Body of pancreas (tissue), 4 donors: Measurements from ENCODE around the gene IGF1R. TPM values are rescaled to one million over a fixed set of nuclear protein-coding genes. Genes with fewer than 3 reads are reported as not detected.

Experiments
- ATAC-seq: fragments of 150-250 bp; one replicate; pipeline ENCODE4 v1.9.1; 2016
- DNase-seq, 4 donors: peaks; one replicate each; pipeline ENCODE4 v3.0.0-alpha.2; 2019
- H3K27ac ChIP-seq, 4 donors: fragments of 200-600 bp; sonication (generic); 1 replicate in 3 of 4; 2 replicates in 1 of 4; pipeline versions ENCODE4 v1.5.1 to v1.6.1; 2016 to 2019; ENCODE audit warnings: mild to moderate bottlenecking in 1 of 4, mixed read lengths in 1 of 4, moderate library complexity in 1 of 4
- H3K27me3 ChIP-seq, 2 donors: fragments of 200-600 bp; sonication (generic); one replicate each; pipeline ENCODE4 v1.6.0; 2016; ENCODE audit warnings: mild to moderate bottlenecking in 1 of 2
- H3K36me3 ChIP-seq, 2 donors: fragments of 200-600 bp; sonication (generic); replicated peaks in 1 of 2; 2 replicates each; pipeline ENCODE4 v1.5.1; 2016; ENCODE audit warnings: low read depth in 2 of 2; ENCODE audit not compliant: insufficient read depth in 1 of 2
- H3K4me1 ChIP-seq: fragments of 200-600 bp; sonication (generic); one replicate; pipeline ENCODE4 v1.6.0; 2016
- H3K4me3 ChIP-seq, 2 donors: fragments of 200-600 bp; sonication (generic); 1 replicate in 1 of 2; 2 replicates in 1 of 2; pipeline ENCODE4 v1.5.1; 2016 to 2019
- H3K9me3 ChIP-seq, 3 donors: fragments of 200-600 bp; sonication (generic); 1 replicate in 2 of 3; 2 replicates in 1 of 3; pipeline ENCODE4 v1.5.1; 2016
- POLR2A ChIP-seq, 3 donors: fragments of 450-650 bp; IDR thresholded peaks; one replicate each; pipeline ENCODE4 v1.6.1; 2016; ENCODE audit warnings: antibody characterized with exemption in 3 of 3, mild to moderate bottlenecking in 2 of 3
- WGBS, 2 donors: methylation state at CpG; one replicate each; pipeline ENCODE4 v1.1.5; 2017; 5-methylcytosine and 5-hydroxymethylcytosine counted together
- intact Hi-C: fragments of 100-400 bp; cut with DNase I; formaldehyde crosslinking; loops from one replicate; pipeline ENCODE4 v1.15.1; 2023
- total RNA-seq, 2 donors: library from RNA; depleted of rRNA; stranded (reverse); fragments of >200 nt; gene quantifications; one replicate each; pipeline ENCODE4 v1.1.0, GENCODE V29; 2016
- TF ChIP-seq, protein P1 (sequence below), 7 experiments: fragments of 450-650 bp in 4 of 7; fragments of 200-600 bp in 3 of 7; sonication (generic) in 3 of 7; IDR thresholded peaks; one replicate each; pipeline ENCODE4 v1.5.1; 2016 to 2019; ENCODE audit warnings: antibody characterized with exemption in 7 of 7

Gene IGF1R
- total RNA-seq, 2 donors from 2014 or later, result 34.8 to 55.7 TPM

- TF ChIP-seq, protein P1, sequence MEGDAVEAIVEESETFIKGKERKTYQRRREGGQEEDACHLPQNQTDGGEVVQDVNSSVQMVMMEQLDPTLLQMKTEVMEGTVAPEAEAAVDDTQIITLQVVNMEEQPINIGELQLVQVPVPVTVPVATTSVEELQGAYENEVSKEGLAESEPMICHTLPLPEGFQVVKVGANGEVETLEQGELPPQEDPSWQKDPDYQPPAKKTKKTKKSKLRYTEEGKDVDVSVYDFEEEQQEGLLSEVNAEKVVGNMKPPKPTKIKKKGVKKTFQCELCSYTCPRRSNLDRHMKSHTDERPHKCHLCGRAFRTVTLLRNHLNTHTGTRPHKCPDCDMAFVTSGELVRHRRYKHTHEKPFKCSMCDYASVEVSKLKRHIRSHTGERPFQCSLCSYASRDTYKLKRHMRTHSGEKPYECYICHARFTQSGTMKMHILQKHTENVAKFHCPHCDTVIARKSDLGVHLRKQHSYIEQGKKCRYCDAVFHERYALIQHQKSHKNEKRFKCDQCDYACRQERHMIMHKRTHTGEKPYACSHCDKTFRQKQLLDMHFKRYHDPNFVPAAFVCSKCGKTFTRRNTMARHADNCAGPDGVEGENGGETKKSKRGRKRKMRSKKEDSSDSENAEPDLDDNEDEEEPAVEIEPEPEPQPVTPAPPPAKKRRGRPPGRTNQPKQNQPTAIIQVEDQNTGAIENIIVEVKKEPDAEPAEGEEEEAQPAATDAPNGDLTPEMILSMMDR (IDR thresholded peaks at IDR 0.05), result no peak
- TF ChIP-seq POLR2A (IDR thresholded peaks at IDR 0.05), result no peak
- DNase-seq (no peak), ATAC-seq (no peak)
- Histone ChIP-seq H3K9me3 (no peaks in the 10 kb centered on the region), H3K4me1 (peaks cover 40% of the 10 kb centered on the region), H3K27ac (no peak overlapping the region), H3K36me3 (no peaks in the 10 kb centered on the region), H3K4me3 (no peak overlapping the region), H3K27me3 (no peaks in the 10 kb centered on the region)
- intact Hi-C loops, result no loop called here
- 73 to 78% methylated on average over 9 of the region's 9 CpGs for WGBS, 2 donors
Observed at GRCh38 chr15:98715890-98716443, 67.6 kb downstream of the IGF1R start.

GRCh38 chr15:98717371-98717770 lies 69.0 kb downstream of the IGF1R start:
- H3K4me3 ChIP-seq, result no peak overlapping the region
- no peaks in the 10 kb centered on the region for H3K9me3 ChIP-seq
- H3K36me3 ChIP-seq, result no peaks in the 10 kb centered on the region
- TF ChIP-seq, protein P1 (IDR thresholded peaks at IDR 0.05), result no peak
- no peak for TF ChIP-seq POLR2A (IDR thresholded peaks at IDR 0.05)
- no peaks in the 10 kb centered on the region for H3K27me3 ChIP-seq
- intact Hi-C loops, result no loop called here
- H3K4me1 ChIP-seq, result peaks cover 51% of the 10 kb centered on the region
- H3K27ac ChIP-seq, result no peak overlapping the region
- DNase-seq (no peak), ATAC-seq (no peak)
- 93 to 97% methylated on average over 5 of the region's 5 CpGs for WGBS, 2 donors

DNA sequence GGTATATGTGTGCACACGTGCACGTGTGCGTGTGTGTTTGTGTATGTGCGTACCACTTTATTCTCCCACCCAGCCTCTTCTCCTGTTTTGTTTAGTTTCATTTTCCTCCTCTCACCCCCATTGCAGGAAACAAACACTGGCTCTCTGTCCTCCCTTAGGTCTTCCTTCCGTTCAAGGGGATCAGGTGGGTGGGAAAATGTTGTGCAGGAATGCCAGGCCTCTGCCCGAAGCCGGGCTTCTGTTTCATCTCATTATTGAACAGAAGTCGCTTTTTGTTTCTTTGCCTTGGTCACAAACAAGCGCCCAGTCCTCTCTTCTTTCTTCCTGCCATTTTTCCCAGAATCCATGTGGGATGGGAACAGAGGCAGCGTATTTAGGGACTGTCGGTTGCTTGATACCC lies 69.6 kb downstream of the IGF1R start:
- H3K4me1 ChIP-seq, result peaks cover 55% of the 10 kb centered on the region
- 88 to 92% methylated on average over 11 of the region's 11 CpGs for WGBS, 2 donors
- no peak overlapping the region for H3K4me3 ChIP-seq
- intact Hi-C loops, result no loop called here
- no peak overlapping the region for H3K27ac ChIP-seq
- ATAC-seq (no peak), DNase-seq (no peak)
- H3K36me3 ChIP-seq, result no peaks in the 10 kb centered on the region
- no peaks in the 10 kb centered on the region for H3K27me3 ChIP-seq
- no peaks in the 10 kb centered on the region for H3K9me3 ChIP-seq
- TF ChIP-seq, protein P1 (IDR thresholded peaks at IDR 0.05), result no peak
- TF ChIP-seq POLR2A (IDR thresholded peaks at IDR 0.05), result no peak

DNA sequence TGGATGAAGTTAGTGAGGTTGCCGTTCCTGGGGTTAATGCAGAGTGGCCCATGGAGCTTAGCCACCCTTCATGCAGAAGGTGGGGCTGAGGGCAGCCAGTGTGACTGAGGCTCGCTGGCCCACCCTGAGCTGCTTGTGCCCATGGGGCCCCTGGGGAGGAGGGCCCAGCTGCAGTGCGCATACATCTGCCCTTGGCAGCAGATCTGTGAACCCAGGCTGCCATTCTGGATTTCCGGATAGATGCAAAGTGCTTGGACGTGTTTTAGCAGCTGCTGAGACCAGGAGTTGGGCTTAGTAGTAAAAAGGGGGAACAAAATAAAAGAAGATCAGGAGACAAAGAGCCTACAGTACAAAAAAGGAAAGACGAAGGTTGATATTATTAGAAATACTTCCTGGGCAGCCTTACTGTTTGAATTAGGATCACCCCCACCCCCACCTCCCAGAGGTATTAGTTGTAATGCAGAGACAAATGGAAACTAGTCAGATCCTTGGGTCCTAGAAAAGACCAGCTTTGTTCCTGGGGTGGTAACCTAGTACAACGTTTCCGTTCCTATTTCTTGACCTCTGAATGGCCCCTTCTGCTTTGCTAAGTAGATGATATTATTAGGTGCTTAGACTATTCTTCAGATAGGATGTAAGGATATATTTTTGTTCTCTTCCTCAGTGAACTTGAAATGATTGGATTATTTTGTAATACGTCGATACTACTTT lies 70.2 kb downstream of the IGF1R start:
- no peak for DNase-seq
- no peaks in the 10 kb centered on the region for H3K9me3 ChIP-seq
- peaks cover 55% of the 10 kb centered on the region for H3K4me1 ChIP-seq
- no peak overlapping the region for H3K4me3 ChIP-seq
- TF ChIP-seq, protein P1 (IDR thresholded peaks at IDR 0.05), result no peak
- no peak for TF ChIP-seq POLR2A (IDR thresholded peaks at IDR 0.05)
- intact Hi-C loops, result no loop called here
- H3K27me3 ChIP-seq, result no peaks in the 10 kb centered on the region
- no peak for ATAC-seq
- H3K36me3 ChIP-seq, result no peaks in the 10 kb centered on the region
- WGBS, 2 donors, result 61 to 73% methylated on average over 10 of the region's 10 CpGs
- no peak overlapping the region for H3K27ac ChIP-seq
